HCT116 (cell line): ENCODE data around the gene PPP2R3C. TPM values are rescaled to one million over a fixed set of nuclear protein-coding genes. Genes with fewer than 3 reads are reported as not detected.

Source experiments
- ATAC-seq: fragments of 200-7000 bp; cut with Tn5 transposase; 2 replicates; pipeline ENCODE4 v1.9.1; 2020; ENCODE audit warnings: mild to moderate bottlenecking, moderate library complexity
- BruUV-seq: library from RNA; stranded (reverse); fragments of 400-500 nt; replicated peaks from 2 replicates; lab custom pipeline; 2021; lab: Mats Ljungman, UMichigan
- CTCF ChIA-PET: fragments of 300-600 bp; sonication (Branson Sonifier 250); formaldehyde crosslinking; loops from one replicate; lab custom pipeline; 2021; ENCODE audit warnings: antibody characterized with exemption; lab: Charles Lee
- POLR2A ChIA-PET: fragments of 300-600, 350-600 bp; sonication (Branson Sonifier 250); formaldehyde crosslinking; loops from one replicate; lab custom pipeline; 2021; ENCODE audit warnings: antibody characterized with exemption; lab: Charles Lee
- RAD21 ChIA-PET, 2 experiments: fragments of 300-600 bp; sonication (Branson Sonifier 250); formaldehyde crosslinking; loops; one replicate each; lab custom pipeline; 2023; ENCODE audit warnings: low total read pairs in 2 of 2; ENCODE audit not compliant: uncharacterized antibody in 2 of 2, unreplicated experiment in 2 of 2, low non-redundant PET in 1 of 2; lab: Charles Lee
- DNase-seq: peaks from one replicate; pipeline ENCODE4 v3.0.0-alpha.2; 2010; ENCODE audit warnings: low read depth, low spot score
- H2AFZ ChIP-seq: fragments of 200-600 bp; shearing (Covaris generic), sonication (generic); 2 replicates; pipeline ENCODE4 v1.6.1; 2017; ENCODE audit warnings: low read depth, mixed run types, mixed read lengths, antibody characterized with exemption, low read length; ENCODE audit not compliant: poor library complexity, severe bottlenecking
- H3K27ac ChIP-seq: 2 replicates; pipeline ENCODE4 v1.5.1; 2012; ENCODE audit warnings: low read depth, low read length
- H3K27me3 ChIP-seq: fragments of 200-600 bp; sonication (generic); 2 replicates; pipeline ENCODE4 v1.6.1; 2016; ENCODE audit warnings: mixed run types, low read length, mixed read lengths; ENCODE audit not compliant: insufficient read depth
- H3K36me3 ChIP-seq, 2 experiments: fragments of 200-500 bp in 1 of 2; fragments of 200-600 bp in 1 of 2; sonication (Bioruptor generic) in 1 of 2; sonication (generic) in 1 of 2; 2 replicates each; pipeline versions ENCODE4 v1.5.1 to v1.6.1; 2014 to 2016; ENCODE audit warnings: low read length in 2 of 2, inconsistent platforms in 1 of 2, mixed read lengths in 1 of 2, mixed run types in 1 of 2; ENCODE audit not compliant: insufficient read depth in 2 of 2, control insufficient read depth in 1 of 2
- H3K4me1 ChIP-seq, 2 experiments: fragments of 200-600 bp in 1 of 2; sonication (generic) in 1 of 2; 2 replicates each; pipeline versions ENCODE4 v1.5.1 to v1.6.1; 2012 to 2017; ENCODE audit warnings: low read length in 2 of 2, inconsistent platforms in 1 of 2, mild to moderate bottlenecking in 1 of 2, mixed read lengths in 1 of 2, mixed run types in 1 of 2, moderate library complexity in 1 of 2; ENCODE audit not compliant: insufficient read depth in 2 of 2, control insufficient read depth in 1 of 2
- H3K4me2 ChIP-seq: fragments of 200-600 bp; sonication (generic); 2 replicates; pipeline ENCODE4 v1.6.1; 2017; ENCODE audit warnings: mixed run types, low read length, mixed read lengths
- H3K4me3 ChIP-seq, 2 experiments: fragments of 200-600 bp in 1 of 2; sonication (generic) in 1 of 2; replicated peaks in 1 of 2; 2 replicates each; pipeline ENCODE4 v1.5.1; 2011 to 2016; ENCODE audit warnings: low read length in 2 of 2, control low read depth in 1 of 2, low read depth in 1 of 2, mild to moderate bottlenecking in 1 of 2, mixed read lengths in 1 of 2, mixed run types in 1 of 2
- H3K79me2 ChIP-seq: fragments of 200-600 bp; sonication (generic); 2 replicates; pipeline ENCODE4 v1.6.1; 2017; ENCODE audit warnings: mild to moderate bottlenecking, mixed run types, low read length, moderate library complexity, mixed read lengths; ENCODE audit not compliant: insufficient read depth
- H3K9ac ChIP-seq: fragments of 200-600 bp; sonication (generic); 2 replicates; pipeline ENCODE4 v1.6.1; 2016; ENCODE audit warnings: low read length, mixed read lengths
- H3K9me2 ChIP-seq: fragments of 200-600 bp; sonication (generic), shearing (Covaris generic); 2 replicates; pipeline ENCODE4 v1.6.1; 2017; ENCODE audit warnings: mixed run types, mild to moderate bottlenecking, moderate library complexity; ENCODE audit not compliant: insufficient read depth
- H3K9me3 ChIP-seq, 2 experiments: fragments of 200-500 bp in 1 of 2; fragments of 200-600 bp in 1 of 2; sonication (Bioruptor generic) in 1 of 2; sonication (generic) in 1 of 2; 2 replicates each; pipeline ENCODE4 v1.6.1; 2014 to 2017; ENCODE audit warnings: low read length in 2 of 2, mixed read lengths in 2 of 2, inconsistent platforms in 1 of 2, low read depth in 1 of 2, mild to moderate bottlenecking in 1 of 2, mixed run types in 1 of 2, moderate library complexity in 1 of 2; ENCODE audit not compliant: control insufficient read depth in 1 of 2, insufficient read depth in 1 of 2
- H4K20me1 ChIP-seq: fragments of 200-600 bp; sonication (generic), shearing (Covaris generic); 2 replicates; pipeline ENCODE4 v1.6.1; 2017; ENCODE audit warnings: mixed run types, mild to moderate bottlenecking, moderate library complexity; ENCODE audit not compliant: insufficient read depth
- CBX3 ChIP-seq: IDR thresholded peaks from 2 replicates; pipeline ENCODE4 v1.6.1; 2012; ENCODE audit warnings: low read depth
- EGR1 ChIP-seq: IDR thresholded peaks from 2 replicates; pipeline ENCODE4 v1.6.1; 2012; ENCODE audit warnings: low read depth
- ELF1 ChIP-seq: IDR thresholded peaks from 2 replicates; pipeline ENCODE4 v1.6.1; 2012; ENCODE audit warnings: low read depth, borderline replicate concordance
- EZH2 ChIP-seq: fragments of 200-600 bp; sonication (generic); IDR thresholded peaks from 2 replicates; pipeline ENCODE4 v1.6.1; 2017; ENCODE audit warnings: antibody characterized with exemption, mixed run types
- EZH2phosphoT487 ChIP-seq: fragments of 200-600 bp; IDR thresholded peaks from 2 replicates; pipeline ENCODE4 v1.6.1; 2018; ENCODE audit warnings: antibody characterized with exemption, borderline replicate concordance
- JUND ChIP-seq: IDR thresholded peaks from 2 replicates; pipeline ENCODE4 v1.6.1; 2012
- POLR2A ChIP-seq: IDR thresholded peaks from 2 replicates; pipeline ENCODE4 v1.7.0; 2011; ENCODE audit warnings: borderline replicate concordance; ENCODE audit not compliant: insufficient read depth, insufficient read length; ENCODE audit errors: extremely low read depth
- RAD21 ChIP-seq: IDR thresholded peaks from 2 replicates; pipeline ENCODE4 v1.6.1; 2012; ENCODE audit warnings: low read depth, mild to moderate bottlenecking
- SIN3A ChIP-seq: IDR thresholded peaks from 2 replicates; pipeline ENCODE4 v1.6.1; 2012; ENCODE audit warnings: low read depth
- SP1 ChIP-seq: IDR thresholded peaks from 2 replicates; pipeline ENCODE4 v1.6.1; 2012; ENCODE audit warnings: low read depth
- SRF ChIP-seq: IDR thresholded peaks from 2 replicates; pipeline ENCODE4 v1.6.1; 2012; ENCODE audit warnings: low read depth
- TCF7L2 ChIP-seq: IDR thresholded peaks from 2 replicates; pipeline ENCODE4 v1.7.0; 2011; ENCODE audit warnings: borderline replicate concordance, inconsistent platforms; ENCODE audit not compliant: insufficient read depth, insufficient read length; ENCODE audit errors: extremely low read depth
- YY1 ChIP-seq: IDR thresholded peaks from 2 replicates; pipeline ENCODE4 v1.6.1; 2011; ENCODE audit warnings: low read length, low read depth, moderate library complexity, mild to moderate bottlenecking; ENCODE audit not compliant: insufficient replicate concordance; ENCODE audit errors: extremely low read depth
- ZFX ChIP-seq: fragments of 450-650 bp; IDR thresholded peaks from 2 replicates; pipeline ENCODE4 v1.6.1; 2017
- ZNF274 ChIP-seq: fragments of 200-500 bp; sonication (Bioruptor generic); IDR thresholded peaks from 2 replicates; pipeline ENCODE4 v1.6.1; 2014; ENCODE audit warnings: mild to moderate bottlenecking, low read depth, low read length, inconsistent platforms
- intact Hi-C: fragments of 100-400 bp; cut with micrococcal nuclease; formaldehyde crosslinking; loops from 2 replicates; pipeline ENCODE4 v1.10.0; 2022
- total RNA-seq: library from RNA; stranded (reverse); gene quantifications from one replicate; pipeline ENCODE4 v1.2.1, GENCODE V29; 2021; ENCODE audit not compliant: unreplicated experiment
- TF ChIP-seq, protein P1 (sequence below): IDR thresholded peaks from 2 replicates; pipeline ENCODE4 v1.6.1; 2012
- TF ChIP-seq, protein P2 (sequence below): IDR thresholded peaks from 2 replicates; pipeline ENCODE4 v1.6.1; 2012
- TF ChIP-seq, protein P3 (sequence below): IDR thresholded peaks from 2 replicates; pipeline ENCODE4 v1.6.1; 2011; ENCODE audit warnings: mild to moderate bottlenecking, low read length, moderate library complexity; ENCODE audit not compliant: insufficient replicate concordance; ENCODE audit errors: extremely low read depth
- TF ChIP-seq, protein P4 (sequence below), 3 experiments: fragments of 200-600 bp in 1 of 3; sonication (generic) in 1 of 3; IDR thresholded peaks in 2 of 3; conservative IDR thresholded peaks in 1 of 3; 2 replicates each; pipeline ENCODE4 v1.5.1; 2012 to 2017; ENCODE audit warnings: low read depth in 2 of 3, low read length in 2 of 3, antibody characterized with exemption in 1 of 3, borderline replicate concordance in 1 of 3, control low read depth in 1 of 3, mild to moderate bottlenecking in 1 of 3, mixed read lengths in 1 of 3, mixed run types in 1 of 3, moderate library complexity in 1 of 3; ENCODE audit not compliant: insufficient read depth in 1 of 3
- TF ChIP-seq, protein P5 (sequence below): IDR thresholded peaks from 2 replicates; pipeline ENCODE4 v1.6.1; 2012; ENCODE audit warnings: low read depth

PPP2R3C gene
- total RNA-seq, 1 experiment from 2014 or later, result 14.1 TPM

DNA sequence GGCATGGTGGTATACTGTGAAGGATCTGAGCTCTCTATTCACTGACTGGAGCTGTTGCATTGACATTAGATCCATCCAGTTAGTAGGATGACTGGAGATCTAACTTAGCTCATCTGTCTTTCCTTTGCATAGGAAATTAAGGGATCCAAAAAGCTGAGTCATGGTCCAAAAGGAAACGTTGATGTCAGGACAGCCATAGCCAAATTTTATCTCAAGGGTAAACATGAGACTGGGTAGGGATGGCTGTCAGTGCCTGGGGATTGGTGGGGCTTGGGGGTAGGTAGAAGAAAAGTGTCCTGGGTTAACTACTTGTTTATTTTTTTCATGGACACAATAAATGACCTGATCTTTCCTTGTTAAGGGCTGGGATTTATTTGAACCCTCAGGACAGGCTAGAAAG, 71.1 kb downstream of the PPP2R3C start:
- H4K20me1 ChIP-seq, result no peaks in the 10 kb centered on the region
- ChIA-PET CTCF (interaction anchor here (0.7 to 1.2 kb wide), 2 partner anchors 10 to 215 kb away, joined by 3 to 5 read pairs; no protein-coding TSS in a partner anchor), POLR2A (no interaction called here), RAD21 (no interaction called here)
- H3K27ac ChIP-seq, result no peak overlapping the region
- intact Hi-C loops, result no loop called here
- peaks cover 16% of the 10 kb centered on the region for H3K79me2 ChIP-seq
- H3K9me2 ChIP-seq, result no peaks in the 10 kb centered on the region
- ATAC-seq (no peak), DNase-seq (no peak)
- H3K4me1 ChIP-seq, result peaks cover 5 to 11% of the 10 kb centered on the region in 2 experiments; a peak in 2 of 4 replicates
- BruUV-seq, result no TSS peak
- H3K9ac ChIP-seq, result no peak overlapping the region
- no peak overlapping the region for H3K4me2 ChIP-seq
- H2AFZ ChIP-seq, result no peak overlapping the region
- no peak overlapping the region for H3K4me3 ChIP-seq
- no peaks in the 10 kb centered on the region for H3K9me3 ChIP-seq
- H3K36me3 ChIP-seq, result no peaks in the 10 kb centered on the region
- TF ChIP-seq, protein P1, sequence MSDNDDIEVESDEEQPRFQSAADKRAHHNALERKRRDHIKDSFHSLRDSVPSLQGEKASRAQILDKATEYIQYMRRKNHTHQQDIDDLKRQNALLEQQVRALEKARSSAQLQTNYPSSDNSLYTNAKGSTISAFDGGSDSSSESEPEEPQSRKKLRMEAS, result no peak
- TF ChIP-seq CBX3 (no peak), YY1 (no peak), ELF1 (no peak), ZNF274 (no peak), TCF7L2 (no peak), JUND (no peak), EGR1 (no peak), SIN3A (no peak), EZH2phosphoT487 (no peak), EZH2 (no peak), SRF (no peak), SP1 (no peak), ZFX (no peak), POLR2A (no peak), RAD21 (no peak)
- TF ChIP-seq, protein P2, sequence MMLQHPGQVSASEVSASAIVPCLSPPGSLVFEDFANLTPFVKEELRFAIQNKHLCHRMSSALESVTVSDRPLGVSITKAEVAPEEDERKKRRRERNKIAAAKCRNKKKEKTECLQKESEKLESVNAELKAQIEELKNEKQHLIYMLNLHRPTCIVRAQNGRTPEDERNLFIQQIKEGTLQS, result no peak
- TF ChIP-seq, protein P3, sequence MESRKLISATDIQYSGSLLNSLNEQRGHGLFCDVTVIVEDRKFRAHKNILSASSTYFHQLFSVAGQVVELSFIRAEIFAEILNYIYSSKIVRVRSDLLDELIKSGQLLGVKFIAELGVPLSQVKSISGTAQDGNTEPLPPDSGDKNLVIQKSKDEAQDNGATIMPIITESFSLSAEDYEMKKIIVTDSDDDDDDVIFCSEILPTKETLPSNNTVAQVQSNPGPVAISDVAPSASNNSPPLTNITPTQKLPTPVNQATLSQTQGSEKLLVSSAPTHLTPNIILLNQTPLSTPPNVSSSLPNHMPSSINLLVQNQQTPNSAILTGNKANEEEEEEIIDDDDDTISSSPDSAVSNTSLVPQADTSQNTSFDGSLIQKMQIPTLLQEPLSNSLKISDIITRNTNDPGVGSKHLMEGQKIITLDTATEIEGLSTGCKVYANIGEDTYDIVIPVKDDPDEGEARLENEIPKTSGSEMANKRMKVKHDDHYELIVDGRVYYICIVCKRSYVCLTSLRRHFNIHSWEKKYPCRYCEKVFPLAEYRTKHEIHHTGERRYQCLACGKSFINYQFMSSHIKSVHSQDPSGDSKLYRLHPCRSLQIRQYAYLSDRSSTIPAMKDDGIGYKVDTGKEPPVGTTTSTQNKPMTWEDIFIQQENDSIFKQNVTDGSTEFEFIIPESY, result no peak
- TF ChIP-seq, protein P4, sequence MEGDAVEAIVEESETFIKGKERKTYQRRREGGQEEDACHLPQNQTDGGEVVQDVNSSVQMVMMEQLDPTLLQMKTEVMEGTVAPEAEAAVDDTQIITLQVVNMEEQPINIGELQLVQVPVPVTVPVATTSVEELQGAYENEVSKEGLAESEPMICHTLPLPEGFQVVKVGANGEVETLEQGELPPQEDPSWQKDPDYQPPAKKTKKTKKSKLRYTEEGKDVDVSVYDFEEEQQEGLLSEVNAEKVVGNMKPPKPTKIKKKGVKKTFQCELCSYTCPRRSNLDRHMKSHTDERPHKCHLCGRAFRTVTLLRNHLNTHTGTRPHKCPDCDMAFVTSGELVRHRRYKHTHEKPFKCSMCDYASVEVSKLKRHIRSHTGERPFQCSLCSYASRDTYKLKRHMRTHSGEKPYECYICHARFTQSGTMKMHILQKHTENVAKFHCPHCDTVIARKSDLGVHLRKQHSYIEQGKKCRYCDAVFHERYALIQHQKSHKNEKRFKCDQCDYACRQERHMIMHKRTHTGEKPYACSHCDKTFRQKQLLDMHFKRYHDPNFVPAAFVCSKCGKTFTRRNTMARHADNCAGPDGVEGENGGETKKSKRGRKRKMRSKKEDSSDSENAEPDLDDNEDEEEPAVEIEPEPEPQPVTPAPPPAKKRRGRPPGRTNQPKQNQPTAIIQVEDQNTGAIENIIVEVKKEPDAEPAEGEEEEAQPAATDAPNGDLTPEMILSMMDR (IDR thresholded peaks at IDR 0.05 in 2 of 3, conservative IDR thresholded peaks at IDR 0.05 in 1 of 3; ENCODE audit: borderline replicate concordance in 1 of 3, insufficient read depth in 1 of 3, low read depth in 2 of 3, low read length in 2 of 3), result no peak
- TF ChIP-seq, protein P5, sequence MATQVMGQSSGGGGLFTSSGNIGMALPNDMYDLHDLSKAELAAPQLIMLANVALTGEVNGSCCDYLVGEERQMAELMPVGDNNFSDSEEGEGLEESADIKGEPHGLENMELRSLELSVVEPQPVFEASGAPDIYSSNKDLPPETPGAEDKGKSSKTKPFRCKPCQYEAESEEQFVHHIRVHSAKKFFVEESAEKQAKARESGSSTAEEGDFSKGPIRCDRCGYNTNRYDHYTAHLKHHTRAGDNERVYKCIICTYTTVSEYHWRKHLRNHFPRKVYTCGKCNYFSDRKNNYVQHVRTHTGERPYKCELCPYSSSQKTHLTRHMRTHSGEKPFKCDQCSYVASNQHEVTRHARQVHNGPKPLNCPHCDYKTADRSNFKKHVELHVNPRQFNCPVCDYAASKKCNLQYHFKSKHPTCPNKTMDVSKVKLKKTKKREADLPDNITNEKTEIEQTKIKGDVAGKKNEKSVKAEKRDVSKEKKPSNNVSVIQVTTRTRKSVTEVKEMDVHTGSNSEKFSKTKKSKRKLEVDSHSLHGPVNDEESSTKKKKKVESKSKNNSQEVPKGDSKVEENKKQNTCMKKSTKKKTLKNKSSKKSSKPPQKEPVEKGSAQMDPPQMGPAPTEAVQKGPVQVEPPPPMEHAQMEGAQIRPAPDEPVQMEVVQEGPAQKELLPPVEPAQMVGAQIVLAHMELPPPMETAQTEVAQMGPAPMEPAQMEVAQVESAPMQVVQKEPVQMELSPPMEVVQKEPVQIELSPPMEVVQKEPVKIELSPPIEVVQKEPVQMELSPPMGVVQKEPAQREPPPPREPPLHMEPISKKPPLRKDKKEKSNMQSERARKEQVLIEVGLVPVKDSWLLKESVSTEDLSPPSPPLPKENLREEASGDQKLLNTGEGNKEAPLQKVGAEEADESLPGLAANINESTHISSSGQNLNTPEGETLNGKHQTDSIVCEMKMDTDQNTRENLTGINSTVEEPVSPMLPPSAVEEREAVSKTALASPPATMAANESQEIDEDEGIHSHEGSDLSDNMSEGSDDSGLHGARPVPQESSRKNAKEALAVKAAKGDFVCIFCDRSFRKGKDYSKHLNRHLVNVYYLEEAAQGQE, result no peak
- no peaks in the 10 kb centered on the region for H3K27me3 ChIP-seq
